IMR-90 (cell line): ENCODE data around the gene OR13J1. TPM values are rescaled to one million over a fixed set of nuclear protein-coding genes. Genes with fewer than 3 reads are reported as not detected.

ENCODE experiments used
- ATAC-seq: fragments of 200-7000 bp; cut with Tn5 transposase; 2 replicates; pipeline ENCODE4 v1.9.1; 2020; ENCODE audit warnings: low read depth, mild to moderate bottlenecking, moderate library complexity
- BruUV-seq: library from RNA; stranded (reverse); fragments of 400-500 nt; replicated peaks from 2 replicates; lab custom pipeline; 2021; lab: Mats Ljungman, UMichigan
- CTCF ChIA-PET: fragments of 300-600 bp; formaldehyde crosslinking; extraction: SDS; loops from one replicate; lab custom pipeline; 2021; ENCODE audit warnings: antibody characterized with exemption; lab: Yijun Ruan, JAX
- POLR2A ChIA-PET: fragments of 300-600 bp; sonication (Branson Sonifier 250); formaldehyde crosslinking; loops from one replicate; lab custom pipeline; 2022; ENCODE audit warnings: antibody characterized with exemption; ENCODE audit not compliant: unreplicated experiment; lab: Charles Lee
- DNase-seq: peaks from one replicate; pipeline ENCODE4 v3.0.0; 2013
- H2AFZ ChIP-seq: replicated peaks from 2 replicates; pipeline ENCODE3; 2013; ENCODE audit warnings: low read length, mild to moderate bottlenecking; ENCODE audit not compliant: poor library complexity
- H2AK5ac ChIP-seq: 2 replicates; pipeline ENCODE4 v1.6.1; 2013; ENCODE audit warnings: low read depth, low read length, inconsistent platforms
- H2AK9ac ChIP-seq: replicated peaks from 2 replicates; pipeline ENCODE3; 2013; ENCODE audit warnings: mild to moderate bottlenecking, low read depth, low read length, moderate library complexity; ENCODE audit not compliant: poor library complexity
- H2BK120ac ChIP-seq: 2 replicates; pipeline ENCODE4 v1.6.1; 2013; ENCODE audit warnings: low read depth, low read length, inconsistent platforms
- H2BK15ac ChIP-seq: 3 replicates; pipeline ENCODE4 v1.6.1; 2013; ENCODE audit warnings: low read depth, low read length, inconsistent platforms
- H2BK20ac ChIP-seq: 2 replicates; pipeline ENCODE4 v1.6.1; 2013; ENCODE audit warnings: low read depth, mild to moderate bottlenecking, inconsistent platforms, low read length, moderate library complexity
- H2BK5ac ChIP-seq: 2 replicates; pipeline ENCODE4 v1.6.1; 2013; ENCODE audit warnings: mild to moderate bottlenecking, low read depth, low read length, inconsistent platforms; ENCODE audit not compliant: poor library complexity, severe bottlenecking
- H3K14ac ChIP-seq: replicated peaks from 2 replicates; pipeline ENCODE4 v1.6.1; 2013; ENCODE audit warnings: low read depth, low read length, inconsistent platforms
- H3K18ac ChIP-seq: 2 replicates; pipeline ENCODE4 v1.6.1; 2013; ENCODE audit warnings: low read depth, low read length, control low read depth
- H3K23ac ChIP-seq: 2 replicates; pipeline ENCODE4 v1.6.1; 2013; ENCODE audit warnings: low read depth, low read length, inconsistent platforms
- H3K27ac ChIP-seq: 2 replicates; pipeline ENCODE4 v1.5.1; 2013; ENCODE audit warnings: mild to moderate bottlenecking, control low read depth, low read length; ENCODE audit not compliant: insufficient read depth
- H3K27me3 ChIP-seq: 2 replicates; pipeline ENCODE4 v1.6.1; 2013; ENCODE audit warnings: low read length; ENCODE audit not compliant: control insufficient read depth, insufficient read depth
- H3K36me3 ChIP-seq: 2 replicates; pipeline ENCODE4 v1.6.1; 2013; ENCODE audit warnings: low read length, mixed read lengths; ENCODE audit not compliant: control insufficient read depth, insufficient read depth
- H3K4ac ChIP-seq: 2 replicates; pipeline ENCODE4 v1.6.1; 2013; ENCODE audit warnings: low read depth, low read length, inconsistent platforms
- H3K4me1 ChIP-seq: 2 replicates; pipeline ENCODE4 v1.6.1; 2013; ENCODE audit warnings: low read length, mixed read lengths; ENCODE audit not compliant: control insufficient read depth, insufficient read depth
- H3K4me2 ChIP-seq: 2 replicates; pipeline ENCODE4 v1.6.1; 2013; ENCODE audit warnings: low read depth, mild to moderate bottlenecking, control low read depth, low read length, moderate library complexity
- H3K4me3 ChIP-seq: 2 replicates; pipeline ENCODE4 v1.5.1; 2013; ENCODE audit warnings: low read depth, mild to moderate bottlenecking, control low read depth, low read length, moderate library complexity; ENCODE audit not compliant: insufficient read depth
- H3K56ac ChIP-seq: 2 replicates; pipeline ENCODE4 v1.6.1; 2013; ENCODE audit warnings: low read length, inconsistent platforms; ENCODE audit not compliant: insufficient read depth; ENCODE audit errors: extremely low read depth
- H3K79me1 ChIP-seq, 2 experiments: 2 replicates each; pipeline ENCODE4 v1.6.1; 2013; ENCODE audit warnings: low read length in 2 of 2, inconsistent platforms in 1 of 2, low read depth in 1 of 2
- H3K9ac ChIP-seq: 2 replicates; pipeline ENCODE4 v1.6.1; 2013; ENCODE audit warnings: low read depth, low read length, control low read depth
- H3K9me1 ChIP-seq: 2 replicates; pipeline ENCODE4 v1.6.1; 2013; ENCODE audit warnings: low read length, inconsistent platforms; ENCODE audit not compliant: insufficient read depth
- H3K9me3 ChIP-seq: 2 replicates; pipeline ENCODE4 v1.6.1; 2013; ENCODE audit warnings: low read length; ENCODE audit not compliant: control insufficient read depth, insufficient read depth
- H4K20me1 ChIP-seq: 2 replicates; pipeline ENCODE4 v1.6.1; 2013; ENCODE audit warnings: low read length, inconsistent platforms; ENCODE audit not compliant: insufficient read depth
- H4K5ac ChIP-seq: 2 replicates; pipeline ENCODE4 v1.6.1; 2013; ENCODE audit warnings: mild to moderate bottlenecking, low read depth, low read length, control low read depth
- H4K8ac ChIP-seq, 2 experiments: 2 replicates each; pipeline ENCODE4 v1.6.1; 2013; ENCODE audit warnings: low read depth in 2 of 2, low read length in 2 of 2, control low read depth in 1 of 2, inconsistent platforms in 1 of 2
- H4K91ac ChIP-seq: 2 replicates; pipeline ENCODE4 v1.6.1; 2013; ENCODE audit warnings: low read depth, low read length, inconsistent platforms; ENCODE audit not compliant: insufficient read depth
- NFE2L2 ChIP-seq: fragments of 150-350 bp; IDR thresholded peaks from 2 replicates; pipeline ENCODE4 v1.6.1; 2016; ENCODE audit warnings: low read depth, mild to moderate bottlenecking, low read length
- SMC3 ChIP-seq: fragments of 150-350 bp; IDR thresholded peaks from 2 replicates; pipeline ENCODE4 v1.6.1; 2016; ENCODE audit warnings: low read depth, mild to moderate bottlenecking, antibody characterized with exemption, low read length, moderate library complexity
- WGBS, 2 experiments: methylation state at CpG; one replicate each; pipeline versions ENCODE4 v1.1.5 to v1.1.7; 2013; ENCODE audit warnings: missing lambda C conversion rate in 2 of 2; ENCODE audit not compliant: insufficient read length in 1 of 2; ENCODE audit errors: extremely low coverage in 2 of 2; 5-methylcytosine and 5-hydroxymethylcytosine counted together
- dilution Hi-C: fragments of 300-500 bp; cut with HindIII; formaldehyde crosslinking; loops from one replicate; pipeline ENCODE4 v1.14.3; 2018; ENCODE audit warnings: low sequenced_read_pairs; ENCODE audit not compliant: unreplicated experiment
- in situ Hi-C: fragments of 300-500 bp; cut with MboI; formaldehyde crosslinking; loops from 3 replicates; pipeline ENCODE4 v1.14.3; 2019; ENCODE audit warnings: low sequenced_read_pairs, inconsistent platforms, mixed read lengths
- intact Hi-C: fragments of 100-400 bp; cut with micrococcal nuclease; formaldehyde crosslinking; loops from 2 replicates; pipeline ENCODE4 v1.10.0; 2022
- polyA plus RNA-seq, 3 experiments: library from polyadenylated mRNA; depleted of rRNA; stranded (reverse); fragments of >200 nt; gene quantifications; 2 replicates each; pipeline ENCODE4 v1.2.3, GENCODE V29; 2012; ENCODE audit warnings: low replicate concordance in 1 of 3
- total RNA-seq: library from RNA; depleted of rRNA; stranded (reverse); fragments of >200 nt; gene quantifications from 2 replicates; pipeline ENCODE4 v1.2.3, GENCODE V29; 2012

OR13J1 gene
- total and polyA plus RNA-seq, 2 of the 4 experiments (the other 2 are of a cell fraction), result not detected

DNA sequence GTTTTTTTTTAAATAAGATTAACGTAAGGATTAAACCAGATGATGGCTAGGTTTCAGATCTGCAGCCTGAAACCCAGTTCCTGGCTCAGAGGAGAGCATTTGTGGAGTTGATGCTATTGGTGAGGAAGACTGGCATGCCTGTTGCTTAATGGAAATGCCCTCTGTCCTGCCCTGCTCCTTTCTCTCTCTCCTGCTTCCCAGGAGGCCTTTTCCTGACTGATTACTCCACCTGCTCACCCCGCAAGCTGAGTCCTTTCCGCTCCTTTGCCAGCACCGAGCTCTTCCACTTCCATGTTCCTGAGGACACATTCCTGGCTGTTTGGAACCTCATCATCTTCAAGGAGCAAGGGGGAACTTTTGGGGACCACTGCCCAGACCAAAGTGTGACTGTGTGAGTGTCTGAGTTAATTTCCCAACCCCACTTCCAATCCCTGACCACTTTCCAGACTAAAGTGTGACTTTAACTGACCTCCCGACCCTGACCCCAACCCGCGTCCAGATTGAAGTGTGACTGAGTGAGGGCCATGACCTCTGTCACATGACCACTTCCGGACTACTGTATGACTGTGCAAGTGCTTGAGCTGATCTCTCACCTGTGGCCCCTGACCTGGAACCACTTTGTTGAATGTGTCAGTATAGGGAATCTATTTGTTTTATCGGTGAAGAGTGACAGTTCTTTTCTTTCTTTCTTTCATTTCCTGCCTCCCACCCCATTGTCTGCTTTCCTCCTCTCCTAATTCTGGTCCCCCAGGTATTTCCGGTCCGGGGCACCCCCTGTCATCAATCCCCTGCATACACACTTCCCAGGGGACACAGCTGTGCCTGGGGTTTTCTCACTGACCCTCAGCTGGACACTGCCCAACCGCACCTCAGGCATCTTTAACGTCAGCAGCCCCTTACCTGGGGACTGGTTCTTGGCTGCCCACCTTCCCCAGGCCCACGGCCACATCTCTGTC lies 35.7 kb downstream of the OR13J1 start:
- H3K79me1 ChIP-seq, result peaks cover 2 to 16% of the 10 kb centered on the region in 2 experiments; a peak in 3 of 4 replicates
- H3K27ac ChIP-seq, result no peak overlapping the region
- H3K14ac ChIP-seq, result no peak overlapping the region
- H3K18ac ChIP-seq, result no peak overlapping the region
- no peaks in the 10 kb centered on the region for H3K27me3 ChIP-seq
- dilution Hi-C loops (no loop called here), in situ Hi-C loops (no loop called here), intact Hi-C loops (no loop called here)
- no peak overlapping the region for H3K56ac ChIP-seq
- ChIA-PET POLR2A (no interaction called here), CTCF (interaction anchor here (1.2 kb wide), 1 partner anchor 8 kb away, joined by 4 read pairs; no protein-coding TSS in a partner anchor)
- no peak overlapping the region for H3K9ac ChIP-seq
- H3K4me2 ChIP-seq, result no peak overlapping the region
- TF ChIP-seq SMC3 (no peak), NFE2L2 (no peak)
- H2AFZ ChIP-seq, result no peak overlapping the region
- no peaks in the 10 kb centered on the region for H3K36me3 ChIP-seq
- no peak overlapping the region for H4K5ac ChIP-seq
- no TSS peak for BruUV-seq
- H2AK5ac ChIP-seq, result no peak overlapping the region
- no peaks in the 10 kb centered on the region for H3K9me3 ChIP-seq
- H2BK20ac ChIP-seq, result no peak overlapping the region
- H3K23ac ChIP-seq, result no peak overlapping the region
- no peak overlapping the region for H4K91ac ChIP-seq
- H3K4me3 ChIP-seq, result no peak overlapping the region
- H2BK15ac ChIP-seq, result no peak overlapping the region
- 0 out of 2 replicates have a peak, but pooled peaks cover 2% of the 10 kb centered on the region for H3K4me1 ChIP-seq
- H4K8ac ChIP-seq, result no peak overlapping the region
- no peaks in the 10 kb centered on the region for H4K20me1 ChIP-seq
- no peak overlapping the region for H2AK9ac ChIP-seq
- WGBS, 2 experiments, result 49 to 100% methylated on average over 1 to 3 of the region's 14 CpGs
- DNase-seq (no peak), ATAC-seq (no peak)
- no peak overlapping the region for H3K4ac ChIP-seq
- H2BK120ac ChIP-seq, result no peak overlapping the region
- H3K9me1 ChIP-seq, result peaks cover 7% of the 10 kb centered on the region; the same call in 1 of the 2 replicates
- no peak overlapping the region for H2BK5ac ChIP-seq
